ENCODE results near the gene GDE1.

DNA sequence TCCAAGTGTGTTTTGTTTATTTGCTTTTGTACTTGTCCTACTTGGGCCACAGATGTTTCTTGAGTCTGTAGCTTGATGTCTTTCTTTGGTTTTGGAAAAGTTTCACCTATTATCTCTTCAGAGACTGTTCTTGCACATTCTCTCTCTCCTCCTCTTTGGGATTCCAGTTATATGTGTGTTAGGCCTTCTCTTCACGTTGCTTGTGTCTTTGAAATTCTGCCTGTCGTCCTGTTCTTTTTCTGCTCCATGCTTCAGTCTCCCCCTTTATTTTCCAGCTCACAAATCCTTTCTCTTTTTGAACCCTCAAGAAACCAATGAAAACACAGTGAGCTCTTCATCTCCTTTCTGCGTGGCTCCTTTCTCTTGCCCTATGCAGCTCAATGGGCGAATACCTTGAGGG is 41.5 kb upstream of the GDE1 start:
- TF ChIP-seq SIN3A (IDR thresholded peaks at IDR 0.05; ENCODE audit: borderline replicate concordance, insufficient read depth, low read length): no peak
- TF ChIP-seq TAF1 (IDR thresholded peaks at IDR 0.05; ENCODE audit: borderline replicate concordance, insufficient read depth, low read length): no peak
- no peak for TF ChIP-seq POLR2AphosphoS5 (IDR thresholded peaks at IDR 0.05; ENCODE audit: low read depth, low read length)
- TF ChIP-seq, protein P1, sequence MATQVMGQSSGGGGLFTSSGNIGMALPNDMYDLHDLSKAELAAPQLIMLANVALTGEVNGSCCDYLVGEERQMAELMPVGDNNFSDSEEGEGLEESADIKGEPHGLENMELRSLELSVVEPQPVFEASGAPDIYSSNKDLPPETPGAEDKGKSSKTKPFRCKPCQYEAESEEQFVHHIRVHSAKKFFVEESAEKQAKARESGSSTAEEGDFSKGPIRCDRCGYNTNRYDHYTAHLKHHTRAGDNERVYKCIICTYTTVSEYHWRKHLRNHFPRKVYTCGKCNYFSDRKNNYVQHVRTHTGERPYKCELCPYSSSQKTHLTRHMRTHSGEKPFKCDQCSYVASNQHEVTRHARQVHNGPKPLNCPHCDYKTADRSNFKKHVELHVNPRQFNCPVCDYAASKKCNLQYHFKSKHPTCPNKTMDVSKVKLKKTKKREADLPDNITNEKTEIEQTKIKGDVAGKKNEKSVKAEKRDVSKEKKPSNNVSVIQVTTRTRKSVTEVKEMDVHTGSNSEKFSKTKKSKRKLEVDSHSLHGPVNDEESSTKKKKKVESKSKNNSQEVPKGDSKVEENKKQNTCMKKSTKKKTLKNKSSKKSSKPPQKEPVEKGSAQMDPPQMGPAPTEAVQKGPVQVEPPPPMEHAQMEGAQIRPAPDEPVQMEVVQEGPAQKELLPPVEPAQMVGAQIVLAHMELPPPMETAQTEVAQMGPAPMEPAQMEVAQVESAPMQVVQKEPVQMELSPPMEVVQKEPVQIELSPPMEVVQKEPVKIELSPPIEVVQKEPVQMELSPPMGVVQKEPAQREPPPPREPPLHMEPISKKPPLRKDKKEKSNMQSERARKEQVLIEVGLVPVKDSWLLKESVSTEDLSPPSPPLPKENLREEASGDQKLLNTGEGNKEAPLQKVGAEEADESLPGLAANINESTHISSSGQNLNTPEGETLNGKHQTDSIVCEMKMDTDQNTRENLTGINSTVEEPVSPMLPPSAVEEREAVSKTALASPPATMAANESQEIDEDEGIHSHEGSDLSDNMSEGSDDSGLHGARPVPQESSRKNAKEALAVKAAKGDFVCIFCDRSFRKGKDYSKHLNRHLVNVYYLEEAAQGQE (IDR thresholded peaks at IDR 0.05; ENCODE audit: insufficient read depth in 1 of 2, low read depth in 2 of 2, low read length in 2 of 2): no peak

Measured in PFSK-1 (cell line).